Natural killer cell (primary cell): ENCODE results near the gene CLRN3. TPM values are rescaled to one million over a fixed set of nuclear protein-coding genes. Genes with fewer than 3 reads are reported as not detected.

ENCODE experiments used
- ATAC-seq, 3 donors: fragments of 150-1000 bp in 2 of 3; fragments of 200-7000 bp in 1 of 3; cut with Tn5 transposase; 1 replicate in 1 of 3; 2 replicates in 2 of 3; pipeline ENCODE4 v1.10.0; 2021; ENCODE audit warnings: mild to moderate bottlenecking in 2 of 3, moderate library complexity in 2 of 3
- DNase-seq, 2 donors: peaks; one replicate each; pipeline versions ENCODE4 v3.0.0 to v3.0.0-alpha.2; 2013 to 2021; ENCODE audit warnings: mixed read lengths in 1 of 2
- H3K27ac ChIP-seq: one replicate; pipeline ENCODE4 v1.5.1; 2013; ENCODE audit warnings: mild to moderate bottlenecking, low read length
- H3K27me3 ChIP-seq: one replicate; pipeline ENCODE4 v1.6.1; 2013; ENCODE audit warnings: low read length; ENCODE audit not compliant: control insufficient read depth, insufficient read depth
- H3K36me3 ChIP-seq: one replicate; pipeline ENCODE4 v1.6.1; 2013; ENCODE audit warnings: low read length; ENCODE audit not compliant: control insufficient read depth, insufficient read depth
- H3K4me1 ChIP-seq: one replicate; pipeline ENCODE4 v1.6.1; 2013; ENCODE audit warnings: low read length; ENCODE audit not compliant: control insufficient read depth, insufficient read depth
- H3K4me3 ChIP-seq: one replicate; pipeline ENCODE4 v1.5.1; 2013; ENCODE audit warnings: low read length
- H3K9me3 ChIP-seq: one replicate; pipeline ENCODE4 v1.6.1; 2013; ENCODE audit warnings: low read length; ENCODE audit not compliant: control insufficient read depth, insufficient read depth
- H3K27ac Mint-ChIP-seq, 2 donors: one replicate each; pipeline ENCODE4 v1.8.0; 2022; ENCODE audit warnings: mild to moderate bottlenecking in 2 of 2, mixed read lengths in 2 of 2, moderate library complexity in 1 of 2
- H3K27me3 Mint-ChIP-seq, 2 donors: one replicate each; pipeline ENCODE4 v1.8.0; 2022; ENCODE audit warnings: low read depth in 2 of 2, mixed read lengths in 2 of 2
- H3K36me3 Mint-ChIP-seq: one replicate; pipeline ENCODE4 v1.8.0; 2022; ENCODE audit warnings: mixed read lengths
- H3K4me1 Mint-ChIP-seq, 2 donors: one replicate each; pipeline ENCODE4 v1.8.0; 2022; ENCODE audit warnings: mixed read lengths in 2 of 2
- H3K4me3 Mint-ChIP-seq: one replicate; pipeline ENCODE4 v1.8.0; 2022; ENCODE audit warnings: mild to moderate bottlenecking, moderate library complexity, mixed read lengths
- H3K9me3 Mint-ChIP-seq, 2 donors: one replicate each; pipeline ENCODE4 v1.8.0; 2022; ENCODE audit warnings: mixed read lengths in 2 of 2
- WGBS: methylation state at CpG from one replicate; pipeline ENCODE4 v1.1.7; 2013; ENCODE audit warnings: missing lambda C conversion rate; ENCODE audit not compliant: insufficient coverage; 5-methylcytosine and 5-hydroxymethylcytosine counted together
- intact Hi-C: fragments of 100-400 bp; cut with micrococcal nuclease; formaldehyde crosslinking; loops from one replicate; pipeline ENCODE4 v1.14.2; 2022
- total RNA-seq, 4 donors: library from RNA; stranded (reverse); fragments of 120-200 nt in 1 of 4; gene quantifications; one replicate each; pipeline versions ENCODE4 v1.2.3 to v1.2.4, GENCODE V29; 2013 to 2022
- TF ChIP-seq, protein P1 (sequence below): fragments of 200-600 bp; IDR thresholded peaks from one replicate; pipeline ENCODE4 v1.8.0; 2022; ENCODE audit warnings: antibody characterized with exemption

Gene CLRN3
- total RNA-seq, 3 donors from 2014 or later (not counting 1 experiment from before 2014, with no cell fraction given): not detected

DNA sequence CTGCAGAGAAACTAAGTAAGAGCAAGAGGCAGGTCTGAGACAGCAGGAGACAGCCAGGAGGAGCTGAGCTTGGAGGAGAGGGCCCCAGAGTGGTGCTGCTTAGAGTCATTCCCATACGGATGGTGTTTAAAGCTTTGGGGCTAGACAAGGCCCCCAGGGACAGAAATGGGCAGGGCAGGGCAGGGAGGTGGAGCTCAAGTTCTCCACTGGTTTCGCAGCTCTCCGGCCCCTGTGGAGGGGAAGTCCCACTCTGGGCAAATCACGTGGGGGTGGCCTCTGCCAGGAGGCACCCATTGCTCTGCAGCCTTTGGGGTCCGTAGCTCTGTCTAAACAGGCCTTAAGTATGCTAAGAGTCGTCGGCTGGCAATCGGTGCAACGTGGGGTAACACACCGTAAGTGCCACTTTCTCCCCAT is 13.1 kb upstream of the CLRN3 start:
- no peaks in the 10 kb centered on the region for H3K9me3 Mint-ChIP-seq
- Histone ChIP-seq H3K27me3 (peaks cover 11% of the 10 kb centered on the region), H3K4me1 (peaks cover 10% of the 10 kb centered on the region), H3K27ac (no peak overlapping the region), H3K4me3 (no peak overlapping the region), H3K9me3 (no peaks in the 10 kb centered on the region), H3K36me3 (no peaks in the 10 kb centered on the region)
- no peaks in the 10 kb centered on the region for H3K4me1 Mint-ChIP-seq
- peaks cover 39 to 65% of the 10 kb centered on the region in 2 donors for H3K27me3 Mint-ChIP-seq
- intact Hi-C loops: loop anchor here (1.0 to 5.0 kb wide), 3 partner anchors 105 to 246 kb away; no protein-coding TSS in a partner anchor
- DNase-seq (no peak), ATAC-seq (no peak)
- WGBS: 93% methylated on average over 10 of the region's 10 CpGs
- H3K36me3 Mint-ChIP-seq: no peaks in the 10 kb centered on the region
- H3K4me3 Mint-ChIP-seq: peak overlapping the region; percentile 58
- TF ChIP-seq, protein P1, sequence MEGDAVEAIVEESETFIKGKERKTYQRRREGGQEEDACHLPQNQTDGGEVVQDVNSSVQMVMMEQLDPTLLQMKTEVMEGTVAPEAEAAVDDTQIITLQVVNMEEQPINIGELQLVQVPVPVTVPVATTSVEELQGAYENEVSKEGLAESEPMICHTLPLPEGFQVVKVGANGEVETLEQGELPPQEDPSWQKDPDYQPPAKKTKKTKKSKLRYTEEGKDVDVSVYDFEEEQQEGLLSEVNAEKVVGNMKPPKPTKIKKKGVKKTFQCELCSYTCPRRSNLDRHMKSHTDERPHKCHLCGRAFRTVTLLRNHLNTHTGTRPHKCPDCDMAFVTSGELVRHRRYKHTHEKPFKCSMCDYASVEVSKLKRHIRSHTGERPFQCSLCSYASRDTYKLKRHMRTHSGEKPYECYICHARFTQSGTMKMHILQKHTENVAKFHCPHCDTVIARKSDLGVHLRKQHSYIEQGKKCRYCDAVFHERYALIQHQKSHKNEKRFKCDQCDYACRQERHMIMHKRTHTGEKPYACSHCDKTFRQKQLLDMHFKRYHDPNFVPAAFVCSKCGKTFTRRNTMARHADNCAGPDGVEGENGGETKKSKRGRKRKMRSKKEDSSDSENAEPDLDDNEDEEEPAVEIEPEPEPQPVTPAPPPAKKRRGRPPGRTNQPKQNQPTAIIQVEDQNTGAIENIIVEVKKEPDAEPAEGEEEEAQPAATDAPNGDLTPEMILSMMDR: no peak
- H3K27ac Mint-ChIP-seq: no peak overlapping the region

DNA sequence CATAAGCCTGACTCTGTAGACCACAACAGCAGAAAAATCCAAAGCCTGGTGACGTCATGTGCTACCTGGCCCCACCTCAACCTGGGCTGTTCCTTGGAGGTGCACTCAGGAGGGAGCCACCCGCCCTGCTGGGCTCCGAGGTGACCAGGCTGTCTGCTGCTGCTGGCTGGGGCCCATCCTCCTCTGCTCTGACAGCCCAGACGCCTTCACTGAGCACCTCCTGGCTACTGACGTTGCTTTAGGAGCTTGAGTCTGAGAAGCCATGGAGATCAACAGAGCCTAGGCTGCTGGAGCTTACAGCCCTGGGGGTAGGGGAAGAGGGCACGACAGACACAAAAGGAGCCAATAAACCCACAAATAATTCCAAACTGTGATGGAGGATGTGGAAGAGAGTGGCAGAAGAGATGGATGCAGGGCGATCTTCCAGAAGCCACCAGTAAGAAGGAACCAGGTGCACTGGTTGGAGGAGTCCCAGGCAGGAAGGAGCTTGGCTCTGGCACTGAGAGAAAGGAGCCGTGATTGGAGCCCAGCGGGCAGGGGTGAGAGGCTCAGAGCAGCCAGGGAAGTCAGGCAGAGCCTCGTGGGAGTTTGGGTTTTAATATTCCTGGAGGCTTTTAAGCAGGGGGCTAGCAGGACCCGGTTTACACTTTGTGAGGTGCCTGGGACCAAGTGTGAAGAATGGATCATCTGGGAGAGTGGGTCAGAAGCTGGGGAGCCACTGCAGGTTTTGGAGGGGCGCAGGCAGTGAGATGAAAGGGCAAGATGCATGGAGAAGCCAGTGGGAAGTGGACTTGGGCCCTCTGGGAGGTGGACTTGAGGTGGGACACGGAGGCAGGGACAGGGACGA is 12.5 kb upstream of the CLRN3 start:
- H3K4me3 Mint-ChIP-seq: peak overlapping the region; percentile 58
- WGBS: 85% methylated on average over 13 of the region's 14 CpGs
- H3K36me3 ChIP-seq: no peaks in the 10 kb centered on the region
- H3K4me1 Mint-ChIP-seq: no peaks in the 10 kb centered on the region
- H3K27ac ChIP-seq: no peak overlapping the region
- DNase-seq: no peak
- peaks cover 10% of the 10 kb centered on the region for H3K4me1 ChIP-seq
- TF ChIP-seq, protein P1: no peak
- no peak for ATAC-seq
- no peak overlapping the region for H3K27ac Mint-ChIP-seq
- intact Hi-C loops: loop anchor here (5.0 kb wide), 1 partner anchor 247 kb away; no protein-coding TSS in a partner anchor
- no peaks in the 10 kb centered on the region for H3K9me3 Mint-ChIP-seq
- H3K36me3 Mint-ChIP-seq: no peaks in the 10 kb centered on the region
- H3K27me3 ChIP-seq: peaks cover 11% of the 10 kb centered on the region
- H3K4me3 ChIP-seq: no peak overlapping the region
- peaks cover 38 to 60% of the 10 kb centered on the region in 2 donors for H3K27me3 Mint-ChIP-seq
- no peaks in the 10 kb centered on the region for H3K9me3 ChIP-seq

DNA sequence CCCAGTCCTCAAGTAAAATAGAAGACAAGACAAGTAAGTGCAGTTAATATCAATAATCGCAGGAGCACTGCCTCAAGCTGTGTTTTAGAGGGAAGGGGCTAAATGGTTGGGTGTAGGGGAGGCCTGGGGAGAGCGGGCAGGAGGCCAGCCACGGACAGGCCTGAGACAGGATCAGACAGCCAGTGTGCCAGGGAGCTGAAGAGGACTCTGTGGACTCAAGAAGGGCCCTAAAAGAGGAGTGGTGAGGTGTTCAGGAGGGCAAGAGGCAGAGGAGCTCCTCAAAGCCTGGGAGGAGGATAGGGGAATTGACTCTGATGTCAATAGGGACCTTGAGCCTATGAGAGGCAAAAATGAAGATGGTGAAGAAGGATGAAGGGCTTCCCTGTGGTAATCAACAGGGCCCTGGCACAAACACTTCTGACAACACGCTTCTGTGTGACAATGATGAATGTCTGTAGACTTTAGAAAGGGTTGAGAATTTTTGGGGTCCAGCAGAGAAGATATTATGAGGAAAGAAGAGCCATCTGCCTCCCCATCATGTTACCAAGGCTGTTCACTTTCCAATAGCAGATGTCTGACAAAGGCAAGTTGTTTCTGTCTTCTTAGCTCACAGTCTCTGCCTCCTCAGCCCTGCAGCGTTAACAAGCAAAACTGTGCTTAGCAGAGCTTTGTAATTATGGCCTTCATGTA is 11.7 kb upstream of the CLRN3 start:
- Mint-ChIP-seq H3K36me3 (no peaks in the 10 kb centered on the region), H3K27me3 (peaks cover 33 to 59% of the 10 kb centered on the region in 2 donors), H3K9me3 (no peaks in the 10 kb centered on the region), H3K27ac (no peak overlapping the region), H3K4me3 (peak overlapping the region; percentile 45), H3K4me1 (no peaks in the 10 kb centered on the region)
- intact Hi-C loops: no loop called here
- H3K36me3 ChIP-seq: no peaks in the 10 kb centered on the region
- no peak overlapping the region for H3K4me3 ChIP-seq
- 83% methylated on average over 5 of the region's 5 CpGs for WGBS
- H3K9me3 ChIP-seq: no peaks in the 10 kb centered on the region
- TF ChIP-seq, protein P1: no peak
- H3K27me3 ChIP-seq: peaks cover 9% of the 10 kb centered on the region
- ATAC-seq (no peak), DNase-seq (no peak)
- no peak overlapping the region for H3K27ac ChIP-seq
- peaks cover 10% of the 10 kb centered on the region for H3K4me1 ChIP-seq
